Mononuclear cell (primary cell): ENCODE measurements around the gene ITPR3. TPM values are rescaled to one million over a fixed set of nuclear protein-coding genes. Genes with fewer than 3 reads are reported as not detected.

Source experiments
- total RNA-seq: library from RNA; depleted of rRNA; stranded (reverse); fragments of >200 nt; gene quantifications from one replicate; pipeline ENCODE4 v1.2.3, GENCODE V29; 2012

ITPR3 gene
- total RNA-seq, 1 donor = 13.6 TPM

Other genes with a start within 250 kb of the ITPR3 start
- 0.94 TPM for gene KIFC1, start 229.5 kb upstream of the ITPR3 start, total RNA-seq
- 78.5 TPM for gene PHF1, start 210.3 kb upstream of the ITPR3 start, total RNA-seq
- 66.3 TPM for gene CUTA, start 203.2 kb upstream of the ITPR3 start, total RNA-seq
- gene SYNGAP1, start 201.3 kb upstream of the ITPR3 start, total RNA-seq = 10.5 TPM
- 3.5 TPM for gene ZBTB9, start 166.7 kb upstream of the ITPR3 start, total RNA-seq
- 17.9 TPM for gene BAK1, start 41.0 kb upstream of the ITPR3 start, total RNA-seq
- 2.4 TPM for gene UQCC2, start 90.4 kb downstream of the ITPR3 start, total RNA-seq
- gene IP6K3, start 125.6 kb downstream of the ITPR3 start, total RNA-seq = not detected
- 80.2 TPM for gene LEMD2, start 167.8 kb downstream of the ITPR3 start, total RNA-seq
- not detected for gene MLN, start 182.7 kb downstream of the ITPR3 start, total RNA-seq